K562 (cell line): Measurements from ENCODE around the gene TAS2R39.

ENCODE experiments used
- CHD4 ChIP-seq: fragments of 200-600 bp; sonication (generic); IDR thresholded peaks from 3 replicates; pipeline ENCODE4 v1.6.1; 2012; ENCODE audit warnings: low read depth, mild to moderate bottlenecking, mixed read lengths, low read length, inconsistent platforms; ENCODE audit not compliant: insufficient read depth, insufficient replicate concordance, poor library complexity, severe bottlenecking
- MAFK ChIP-seq: IDR thresholded peaks from 2 replicates; pipeline ENCODE4 v1.6.1; 2011; ENCODE audit warnings: low read length, improper control_type of control experiment
- NBN ChIP-seq: fragments of 450-650 bp; IDR thresholded peaks from 2 replicates; pipeline ENCODE4 v1.6.1; 2016; ENCODE audit warnings: low read depth, mild to moderate bottlenecking
- RBFOX2 ChIP-seq: fragments of 200-400 bp; formaldehyde crosslinking; IDR thresholded peaks from 2 replicates; pipeline ENCODE4 v1.6.1; 2017; ENCODE audit warnings: low read depth, mild to moderate bottlenecking, low read length, moderate library complexity
- RBM22 ChIP-seq: fragments of 200-400 bp; formaldehyde crosslinking; IDR thresholded peaks from 2 replicates; pipeline ENCODE4 v1.6.1; 2018; ENCODE audit warnings: low read length, low read depth; ENCODE audit not compliant: poor library complexity, severe bottlenecking
- SMAD1 ChIP-seq: fragments of 150-350 bp; IDR thresholded peaks from 2 replicates; pipeline ENCODE4 v1.6.1; 2014; ENCODE audit warnings: low read length, low read depth; ENCODE audit not compliant: partially characterized antibody
- ZNF274 ChIP-seq: IDR thresholded peaks from 2 replicates; pipeline ENCODE4 v1.6.1; 2011; ENCODE audit warnings: low read depth, mild to moderate bottlenecking, low read length, moderate library complexity, borderline replicate concordance
- ZNF407 ChIP-seq: fragments of 450-650 bp; IDR thresholded peaks from 2 replicates; pipeline ENCODE4 v1.6.1; 2016; ENCODE audit warnings: low read depth
- ZNF561 ChIP-seq: fragments of 450-650 bp; formaldehyde crosslinking; conservative IDR thresholded peaks from 2 replicates; pipeline ENCODE4 v1.4.0; 2020; ENCODE audit warnings: mild to moderate bottlenecking, moderate library complexity
- ZNF583 ChIP-seq: fragments of 250-450 bp; sonication (Bioruptor Pico); IDR thresholded peaks from 2 replicates; pipeline ENCODE4 v1.4.0; 2020
- TF ChIP-seq, protein P1 (sequence below): sonication (generic); formaldehyde crosslinking; IDR thresholded peaks from 2 replicates; pipeline ENCODE4 v1.5.0; 2020; ENCODE audit warnings: missing genetic modification reagents

GRCh38 chr7:143185551-143185950 is 2.3 kb downstream of the TAS2R39 start:
- TF ChIP-seq MAFK (no peak), ZNF274 (no peak), ZNF583 (CRISPR knock-in tag) (no peak), ZNF561 (CRISPR knock-in tag) (no peak), NBN (no peak), RBM22 (no peak), SMAD1 (no peak), ZNF407 (no peak), RBFOX2 (no peak), CHD4 (no peak)
- TF ChIP-seq, protein P1, sequence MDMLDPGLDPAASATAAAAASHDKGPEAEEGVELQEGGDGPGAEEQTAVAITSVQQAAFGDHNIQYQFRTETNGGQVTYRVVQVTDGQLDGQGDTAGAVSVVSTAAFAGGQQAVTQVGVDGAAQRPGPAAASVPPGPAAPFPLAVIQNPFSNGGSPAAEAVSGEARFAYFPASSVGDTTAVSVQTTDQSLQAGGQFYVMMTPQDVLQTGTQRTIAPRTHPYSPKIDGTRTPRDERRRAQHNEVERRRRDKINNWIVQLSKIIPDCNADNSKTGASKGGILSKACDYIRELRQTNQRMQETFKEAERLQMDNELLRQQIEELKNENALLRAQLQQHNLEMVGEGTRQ (CRISPR knock-in tag): no peak
